Prostate gland (tissue), 2 donors: Measurements from ENCODE around the gene CORO2B. TPM values are rescaled to one million over a fixed set of nuclear protein-coding genes. Genes with fewer than 3 reads are reported as not detected.

Source experiments
- DNase-seq: peaks from one replicate; pipeline ENCODE4 v3.0.0-alpha.2; 2019; ENCODE audit warnings: low spot score
- H3K27ac ChIP-seq, 2 donors: fragments of 200-600 bp; sonication (generic); 2 replicates each; pipeline ENCODE4 v1.5.1; 2017 to 2019
- H3K27me3 ChIP-seq: fragments of 200-600 bp; sonication (generic); replicated peaks from 2 replicates; pipeline ENCODE4 v1.5.1; 2019; ENCODE audit not compliant: insufficient read depth
- H3K36me3 ChIP-seq, 2 donors: fragments of 200-600 bp; sonication (generic); 1 replicate in 1 of 2; 2 replicates in 1 of 2; pipeline versions ENCODE4 v1.5.1 to v1.8.1; 2017 to 2019
- H3K4me1 ChIP-seq: fragments of 200-600 bp; sonication (generic); replicated peaks from 2 replicates; pipeline ENCODE4 v1.5.1; 2019
- H3K4me3 ChIP-seq, 2 donors: fragments of 200-600 bp; sonication (generic); 2 replicates each; pipeline ENCODE4 v1.5.1; 2017 to 2019
- H3K9me3 ChIP-seq: fragments of 200-600 bp; sonication (generic); 2 replicates; pipeline ENCODE4 v1.5.1; 2017
- POLR2A ChIP-seq: fragments of 450-650 bp; IDR thresholded peaks from one replicate; pipeline ENCODE4 v1.6.1; 2016; ENCODE audit warnings: antibody characterized with exemption, mild to moderate bottlenecking
- POLR2AphosphoS5 ChIP-seq: sonication (generic); formaldehyde crosslinking; IDR thresholded peaks from one replicate; pipeline ENCODE4 v1.6.1; 2017; ENCODE audit warnings: antibody characterized with exemption
- WGBS: methylation state at CpG from one replicate; pipeline ENCODE4 v1.1.5; 2018; 5-methylcytosine and 5-hydroxymethylcytosine counted together
- intact Hi-C: fragments of 100-400 bp; cut with DNase I; formaldehyde crosslinking; loops from one replicate; pipeline ENCODE4 v1.14.2; 2022
- total RNA-seq, 2 donors: library from RNA; depleted of rRNA; stranded (reverse); fragments of >200 nt; gene quantifications; one replicate each; pipeline ENCODE4 v1.1.0, GENCODE V29; 2016
- TF ChIP-seq, protein P1 (sequence below), 4 experiments: fragments of 200-600 bp in 2 of 4; fragments of 450-650 bp in 2 of 4; sonication (generic) in 2 of 4; IDR thresholded peaks; 1 replicate in 3 of 4; 2 replicates in 1 of 4; pipeline ENCODE4 v1.5.1; 2016 to 2019; ENCODE audit warnings: antibody characterized with exemption in 4 of 4, mild to moderate bottlenecking in 2 of 4, moderate library complexity in 2 of 4

Gene CORO2B
- total RNA-seq, 2 donors from 2014 or later = 0.50 to 1.4 TPM

DNA sequence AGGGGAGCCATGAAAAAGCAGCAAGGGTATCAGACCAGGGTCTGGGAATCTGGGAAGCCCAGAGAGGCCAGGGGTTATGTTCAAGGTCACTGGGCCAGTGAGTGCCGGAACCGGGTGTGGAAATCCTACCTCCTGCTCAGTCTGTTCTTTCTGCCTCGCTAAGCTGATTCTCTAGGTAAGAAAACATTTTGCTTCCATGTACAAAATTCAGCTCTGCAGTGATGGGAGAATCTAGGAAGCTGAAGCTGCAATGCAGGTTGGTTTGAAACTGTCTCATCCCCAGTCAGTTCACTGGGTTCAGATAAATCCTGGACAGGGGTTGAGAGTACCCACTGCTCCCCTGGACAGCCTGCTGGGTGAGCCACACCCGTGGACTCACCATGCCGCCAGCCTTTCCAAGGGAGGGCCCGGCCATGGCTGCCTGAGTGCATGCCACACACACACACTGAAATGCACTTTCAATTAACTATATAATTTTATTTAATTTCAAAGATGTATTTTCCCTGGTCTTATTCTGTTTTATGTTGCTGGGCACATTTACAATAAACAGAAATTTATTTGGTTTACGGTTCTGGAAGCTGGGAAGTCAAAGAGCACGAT is 108.4 kb downstream of the CORO2B start:
- no peak for DNase-seq
- no peaks in the 10 kb centered on the region for H3K9me3 ChIP-seq
- H3K4me1 ChIP-seq = no peaks in the 10 kb centered on the region
- H3K36me3 ChIP-seq = no peaks in the 10 kb centered on the region
- H3K27ac ChIP-seq = no peak overlapping the region
- no peaks in the 10 kb centered on the region for H3K27me3 ChIP-seq
- no peak overlapping the region for H3K4me3 ChIP-seq
- TF ChIP-seq POLR2A = no peak
- TF ChIP-seq, protein P1, sequence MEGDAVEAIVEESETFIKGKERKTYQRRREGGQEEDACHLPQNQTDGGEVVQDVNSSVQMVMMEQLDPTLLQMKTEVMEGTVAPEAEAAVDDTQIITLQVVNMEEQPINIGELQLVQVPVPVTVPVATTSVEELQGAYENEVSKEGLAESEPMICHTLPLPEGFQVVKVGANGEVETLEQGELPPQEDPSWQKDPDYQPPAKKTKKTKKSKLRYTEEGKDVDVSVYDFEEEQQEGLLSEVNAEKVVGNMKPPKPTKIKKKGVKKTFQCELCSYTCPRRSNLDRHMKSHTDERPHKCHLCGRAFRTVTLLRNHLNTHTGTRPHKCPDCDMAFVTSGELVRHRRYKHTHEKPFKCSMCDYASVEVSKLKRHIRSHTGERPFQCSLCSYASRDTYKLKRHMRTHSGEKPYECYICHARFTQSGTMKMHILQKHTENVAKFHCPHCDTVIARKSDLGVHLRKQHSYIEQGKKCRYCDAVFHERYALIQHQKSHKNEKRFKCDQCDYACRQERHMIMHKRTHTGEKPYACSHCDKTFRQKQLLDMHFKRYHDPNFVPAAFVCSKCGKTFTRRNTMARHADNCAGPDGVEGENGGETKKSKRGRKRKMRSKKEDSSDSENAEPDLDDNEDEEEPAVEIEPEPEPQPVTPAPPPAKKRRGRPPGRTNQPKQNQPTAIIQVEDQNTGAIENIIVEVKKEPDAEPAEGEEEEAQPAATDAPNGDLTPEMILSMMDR (IDR thresholded peaks at IDR 0.05) = no peak
- no peak for TF ChIP-seq POLR2AphosphoS5
- 87% methylated on average over 8 of the region's 8 CpGs for WGBS
- intact Hi-C loops = no loop called here

DNA sequence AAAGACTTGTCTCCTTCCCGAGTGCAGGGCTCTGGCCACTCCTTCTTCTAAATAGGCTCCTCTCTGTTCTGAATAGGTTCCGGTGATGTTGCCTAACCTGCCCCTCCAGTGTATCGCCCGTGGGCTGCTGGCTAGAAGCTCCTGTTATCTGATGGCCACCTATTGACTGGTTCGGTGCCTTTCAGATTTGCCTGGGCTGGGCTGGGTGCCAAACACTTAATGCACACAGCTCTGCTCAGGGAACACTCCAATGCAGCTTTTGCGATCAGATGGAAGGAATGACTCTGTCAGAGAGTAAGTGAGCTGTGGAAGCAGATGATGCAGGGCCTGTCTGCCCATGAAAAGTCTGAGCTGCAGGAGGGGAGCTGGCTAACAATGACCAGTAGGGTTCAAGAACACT is 112.9 kb downstream of the CORO2B start:
- Histone ChIP-seq H3K27me3 (no peaks in the 10 kb centered on the region), H3K9me3 (no peaks in the 10 kb centered on the region), H3K36me3 (no peaks in the 10 kb centered on the region), H3K4me1 (no peaks in the 10 kb centered on the region), H3K4me3 (no peak overlapping the region), H3K27ac (no peak overlapping the region)
- DNase-seq = peak; percentile 32
- 37% methylated on average over 6 of the region's 6 CpGs for WGBS
- intact Hi-C loops = no loop called here
- TF ChIP-seq, protein P1 (IDR thresholded peaks at IDR 0.05) = no peak
- TF ChIP-seq POLR2A = no peak
- no peak for TF ChIP-seq POLR2AphosphoS5

DNA sequence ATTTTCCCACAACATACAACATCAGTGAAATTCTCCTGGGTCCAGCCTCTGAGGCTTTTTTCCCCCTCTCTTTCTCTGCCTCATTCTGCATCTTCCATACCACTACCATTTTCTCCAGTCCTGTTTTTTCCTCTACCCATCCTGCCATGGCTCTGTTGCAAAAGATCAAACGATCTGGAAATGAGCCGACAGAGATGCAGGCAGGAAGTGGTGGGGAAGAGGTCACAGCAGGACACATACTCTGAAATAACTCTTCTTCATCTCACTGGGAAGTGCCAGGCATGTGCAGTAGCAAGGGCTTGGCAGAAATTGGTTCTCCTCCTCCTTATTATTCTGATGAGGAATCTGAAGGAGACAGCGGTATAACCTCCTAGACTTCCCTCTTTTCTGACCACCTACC is 114.3 kb downstream of the CORO2B start:
- TF ChIP-seq POLR2A = no peak
- TF ChIP-seq POLR2AphosphoS5 = no peak
- TF ChIP-seq, protein P1 (IDR thresholded peaks at IDR 0.05) = no peak

DNA sequence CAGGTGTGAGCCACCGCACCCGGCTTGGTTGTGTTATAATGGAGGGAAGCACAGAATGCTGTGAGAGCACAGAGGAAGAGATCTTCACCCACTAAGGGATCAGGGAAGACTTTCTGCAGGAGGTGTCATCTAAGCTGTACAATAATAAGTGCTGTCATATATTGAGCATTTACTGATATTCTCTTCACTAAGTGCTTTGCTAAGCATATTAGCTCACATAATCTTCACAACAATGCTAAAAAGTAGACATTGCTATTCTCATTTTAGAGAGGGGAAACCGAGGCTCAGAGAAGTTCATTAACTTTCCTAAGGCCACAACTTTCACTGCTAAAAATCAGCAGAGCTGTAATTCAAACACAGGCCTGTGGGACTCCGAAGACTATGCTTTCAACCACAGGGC is 115.3 kb downstream of the CORO2B start:
- H3K27me3 ChIP-seq = no peaks in the 10 kb centered on the region
- H3K4me3 ChIP-seq = no peak overlapping the region
- 95% methylated on average over 4 of the region's 4 CpGs for WGBS
- H3K4me1 ChIP-seq = no peaks in the 10 kb centered on the region
- no peak overlapping the region for H3K27ac ChIP-seq
- no peak for DNase-seq
- intact Hi-C loops = no loop called here
- no peak for TF ChIP-seq POLR2A
- TF ChIP-seq POLR2AphosphoS5 = no peak
- TF ChIP-seq, protein P1 (IDR thresholded peaks at IDR 0.05) = no peak
- no peaks in the 10 kb centered on the region for H3K9me3 ChIP-seq
- no peaks in the 10 kb centered on the region for H3K36me3 ChIP-seq

More for the DNA sequence above, 114.3 kb downstream of the CORO2B start:
- Histone ChIP-seq H3K4me3 (no peak overlapping the region), H3K27me3 (no peaks in the 10 kb centered on the region), H3K9me3 (no peaks in the 10 kb centered on the region), H3K36me3 (no peaks in the 10 kb centered on the region), H3K4me1 (no peaks in the 10 kb centered on the region), H3K27ac (no peak overlapping the region)
- DNase-seq = no peak
- intact Hi-C loops = no loop called here
- 26% methylated on average over 3 of the region's 3 CpGs for WGBS

DNA sequence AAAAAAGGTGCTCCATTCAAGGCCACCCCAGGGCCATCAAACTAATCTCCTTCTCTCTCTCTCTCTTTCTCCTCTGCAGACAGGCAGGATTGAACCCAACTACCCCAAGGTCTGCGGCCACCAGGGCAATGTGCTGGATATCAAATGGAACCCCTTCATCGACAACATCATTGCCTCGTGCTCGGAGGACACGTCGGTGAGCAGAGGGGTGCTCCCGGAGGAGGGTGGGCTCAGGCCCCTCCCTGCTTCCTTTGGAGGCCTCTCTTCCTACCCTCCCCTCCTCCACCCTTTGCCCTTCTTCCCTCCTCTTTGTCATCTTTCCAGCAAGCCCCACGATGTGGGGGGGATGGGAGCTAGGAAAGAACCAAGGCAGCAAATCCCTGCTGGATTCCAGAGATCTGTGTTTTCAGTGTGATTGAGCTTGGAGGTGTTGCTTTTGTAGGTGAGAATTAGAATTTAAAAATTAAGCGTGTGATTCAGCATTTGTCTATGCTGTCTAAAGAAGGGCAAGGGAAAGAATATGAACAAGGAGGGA is 116.3 kb downstream of the CORO2B start:
- DNase-seq = no peak
- no peaks in the 10 kb centered on the region for H3K36me3 ChIP-seq
- no peaks in the 10 kb centered on the region for H3K4me1 ChIP-seq
- H3K27ac ChIP-seq = no peak overlapping the region
- H3K9me3 ChIP-seq = no peaks in the 10 kb centered on the region
- no peak overlapping the region for H3K4me3 ChIP-seq
- H3K27me3 ChIP-seq = no peaks in the 10 kb centered on the region
- intact Hi-C loops = no loop called here
- WGBS = 84% methylated on average over 9 of the region's 9 CpGs
- TF ChIP-seq, protein P1 (IDR thresholded peaks at IDR 0.05) = no peak
- TF ChIP-seq POLR2A = no peak
- no peak for TF ChIP-seq POLR2AphosphoS5
